ENCODE data around the gene TFEB. TPM values are rescaled to one million over a fixed set of nuclear protein-coding genes. Genes with fewer than 3 reads are reported as not detected.

The TFEB gene
- total and polyA plus RNA-seq, 2 donors (not counting 3 experiments of a cell fraction or from before 2014, with no cell fraction given), result 4.9 to 6.6 TPM

DNA sequence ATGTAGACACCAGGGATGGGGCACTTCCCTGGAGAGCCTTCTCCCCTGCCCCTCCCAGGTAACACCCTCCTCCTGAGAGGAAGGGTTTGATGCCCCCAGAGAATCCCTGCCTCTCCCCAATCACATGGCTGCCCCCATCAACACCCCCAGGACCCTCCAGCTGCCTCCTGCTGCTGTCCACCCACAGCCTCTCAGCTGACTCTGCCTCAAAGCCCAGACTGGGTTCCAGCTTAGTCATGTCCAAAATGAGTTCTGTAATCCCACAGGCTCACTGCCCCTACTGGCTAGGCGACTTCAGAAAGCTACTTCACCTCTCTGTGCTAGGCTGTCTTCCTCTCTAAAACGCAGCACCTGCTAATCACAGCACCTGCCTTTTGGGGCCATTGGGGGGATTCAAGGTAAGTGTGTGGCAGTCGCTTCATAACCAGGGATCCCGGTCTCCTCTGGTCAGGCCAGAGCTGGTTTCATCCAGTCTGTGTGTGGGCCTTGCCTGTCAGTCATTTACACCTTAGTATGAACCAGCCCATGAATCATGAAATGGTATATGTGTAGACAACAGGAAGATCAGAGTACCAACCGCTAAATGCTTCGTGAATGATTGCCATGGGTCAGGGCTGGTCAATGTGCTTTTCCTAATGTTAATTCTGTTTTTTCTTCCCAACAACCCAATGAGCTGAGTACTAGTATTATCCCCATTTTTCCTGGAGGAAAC is 40.4 kb downstream of the TFEB start:
- Histone ChIP-seq H3K4me1 (ENCODE audit: control insufficient read depth, extremely low read depth, insufficient read depth, low read length) (peaks cover 19% of the 10 kb centered on the region), H3K4me2 (ENCODE audit: insufficient read depth, low read length) (no peak overlapping the region), H4K20me1 (replicated peaks; ENCODE audit: control insufficient read depth, extremely low read depth, insufficient read depth, low read length) (no peaks in the 10 kb centered on the region), H3K36me3 (ENCODE audit: control insufficient read depth in 2 of 2, extremely low read depth in 1 of 2, insufficient read depth in 2 of 2, low read length in 2 of 2) (no peaks in the 10 kb centered on the region), H3K9me3 (replicated peaks; ENCODE audit: control insufficient read depth, insufficient read depth, low read length) (no peaks in the 10 kb centered on the region), H3K9me1 (replicated peaks; ENCODE audit: control insufficient read depth, extremely low read depth, insufficient read depth, low read length) (no peaks in the 10 kb centered on the region), H3K79me2 (ENCODE audit: control insufficient read depth, insufficient read depth, low read length) (no peaks in the 10 kb centered on the region), H3K27ac (ENCODE audit: insufficient read depth, low read depth, low read length) (no peak overlapping the region), H2AFZ (ENCODE audit: low read depth, low read length) (no peak overlapping the region), H3K4me3 (replicated peaks in 1 of 3; ENCODE audit: insufficient read depth in 1 of 3, low read depth in 1 of 3, low read length in 3 of 3) (no peak overlapping the region), H3K9ac (replicated peaks; ENCODE audit: extremely low read depth, insufficient read depth, low read length) (no peak overlapping the region), H3K27me3 (ENCODE audit: control insufficient read depth in 2 of 2, insufficient read depth in 2 of 2, low read length in 2 of 2) (peaks cover 0 to 2% of the 10 kb centered on the region in 2 experiments)
- DNase-seq (ENCODE audit: low read depth, low spot score) (no peak), FAIRE-seq (no peak)
- dilution Hi-C loops (cut with MboI; ENCODE audit: extremely low pct_ligation_motif_present, low sequenced_read_pairs), result no loop called here
- BruUV-seq (replicated peaks), result no TSS peak
- TF ChIP-seq GATA2 (IDR thresholded peaks at IDR 0.05; ENCODE audit: insufficient read depth, insufficient read length, low read depth, low read length) (no peak), FOS (IDR thresholded peaks at IDR 0.05; ENCODE audit: borderline replicate concordance, insufficient read depth, low read length) (no peak), EZH2 (IDR thresholded peaks at IDR 0.05; ENCODE audit: borderline replicate concordance, low read depth, low read length, severe bottlenecking) (no peak), POLR2AphosphoS5 (IDR thresholded peaks at IDR 0.05; ENCODE audit: insufficient read depth, low read depth, low read length) (no peak), JUN (IDR thresholded peaks at IDR 0.05; ENCODE audit: borderline replicate concordance, insufficient read depth, insufficient read length, low read depth) (no peak), POLR2A (IDR thresholded peaks at IDR 0.05; ENCODE audit: low read depth, low read length) (no peak), MYC (IDR thresholded peaks at IDR 0.05; ENCODE audit: low read depth, low read length) (no peak)
- TF ChIP-seq, protein P1, sequence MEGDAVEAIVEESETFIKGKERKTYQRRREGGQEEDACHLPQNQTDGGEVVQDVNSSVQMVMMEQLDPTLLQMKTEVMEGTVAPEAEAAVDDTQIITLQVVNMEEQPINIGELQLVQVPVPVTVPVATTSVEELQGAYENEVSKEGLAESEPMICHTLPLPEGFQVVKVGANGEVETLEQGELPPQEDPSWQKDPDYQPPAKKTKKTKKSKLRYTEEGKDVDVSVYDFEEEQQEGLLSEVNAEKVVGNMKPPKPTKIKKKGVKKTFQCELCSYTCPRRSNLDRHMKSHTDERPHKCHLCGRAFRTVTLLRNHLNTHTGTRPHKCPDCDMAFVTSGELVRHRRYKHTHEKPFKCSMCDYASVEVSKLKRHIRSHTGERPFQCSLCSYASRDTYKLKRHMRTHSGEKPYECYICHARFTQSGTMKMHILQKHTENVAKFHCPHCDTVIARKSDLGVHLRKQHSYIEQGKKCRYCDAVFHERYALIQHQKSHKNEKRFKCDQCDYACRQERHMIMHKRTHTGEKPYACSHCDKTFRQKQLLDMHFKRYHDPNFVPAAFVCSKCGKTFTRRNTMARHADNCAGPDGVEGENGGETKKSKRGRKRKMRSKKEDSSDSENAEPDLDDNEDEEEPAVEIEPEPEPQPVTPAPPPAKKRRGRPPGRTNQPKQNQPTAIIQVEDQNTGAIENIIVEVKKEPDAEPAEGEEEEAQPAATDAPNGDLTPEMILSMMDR (IDR thresholded peaks at IDR 0.05; ENCODE audit: extremely low read depth in 1 of 2, insufficient read depth in 1 of 2, low read depth in 1 of 2, low read length in 2 of 2), result no peak
- TF ChIP-seq, protein P2, sequence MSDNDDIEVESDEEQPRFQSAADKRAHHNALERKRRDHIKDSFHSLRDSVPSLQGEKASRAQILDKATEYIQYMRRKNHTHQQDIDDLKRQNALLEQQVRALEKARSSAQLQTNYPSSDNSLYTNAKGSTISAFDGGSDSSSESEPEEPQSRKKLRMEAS (IDR thresholded peaks at IDR 0.05; ENCODE audit: insufficient read depth, insufficient read length), result no peak
- POLR2A ChIA-PET, result no interaction called here
- intact Hi-C loops (cut with micrococcal nuclease), result no loop called here
- CTCF ChIA-PET, result interaction anchor here (1.2 to 2.7 kb wide), 4 partner anchors 12 to 92 kb away, joined by 4 to 9 read pairs (median 7); no protein-coding TSS in a partner anchor

Data from endothelial cell of umbilical vein (primary cell).